HFF-Myc (cell line): Measurements from ENCODE around the gene FHAD1.

Experiments
- DNase-seq: peaks from one replicate; pipeline ENCODE4 v3.0.0-alpha.2; 2011; ENCODE audit warnings: low read depth; ENCODE audit errors: extremely low read depth
- H3K4me3 ChIP-seq: replicated peaks from 2 replicates; pipeline ENCODE4 v1.5.1; 2011; ENCODE audit warnings: low read depth, mild to moderate bottlenecking, control low read depth, low read length
- TF ChIP-seq, protein P1 (sequence below): IDR thresholded peaks from 2 replicates; pipeline ENCODE4 v1.5.1; 2012; ENCODE audit warnings: mild to moderate bottlenecking, low read depth, low read length, control low read depth; ENCODE audit errors: missing control alignments

The FHAD1 gene

DNA sequence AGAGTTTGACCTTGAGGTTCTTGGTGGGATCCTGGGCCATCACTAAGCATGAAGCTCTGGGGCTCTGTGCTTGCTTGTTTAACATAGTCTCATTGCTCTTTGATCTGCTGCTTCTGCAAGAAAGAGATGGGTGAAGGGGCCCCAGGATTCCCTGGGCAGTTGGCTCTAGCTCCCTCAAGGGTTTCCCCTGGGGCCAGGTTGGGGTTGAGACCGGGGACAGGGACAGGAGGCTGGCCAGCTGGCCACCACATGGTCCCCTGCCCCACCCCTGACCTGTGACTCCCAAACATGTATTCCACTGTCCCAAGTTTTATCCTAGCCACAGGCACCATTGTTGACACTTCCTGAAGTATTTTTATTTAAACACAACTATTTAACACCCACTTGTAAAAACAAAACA, 69.5 kb downstream of the FHAD1 start:
- TF ChIP-seq, protein P1, sequence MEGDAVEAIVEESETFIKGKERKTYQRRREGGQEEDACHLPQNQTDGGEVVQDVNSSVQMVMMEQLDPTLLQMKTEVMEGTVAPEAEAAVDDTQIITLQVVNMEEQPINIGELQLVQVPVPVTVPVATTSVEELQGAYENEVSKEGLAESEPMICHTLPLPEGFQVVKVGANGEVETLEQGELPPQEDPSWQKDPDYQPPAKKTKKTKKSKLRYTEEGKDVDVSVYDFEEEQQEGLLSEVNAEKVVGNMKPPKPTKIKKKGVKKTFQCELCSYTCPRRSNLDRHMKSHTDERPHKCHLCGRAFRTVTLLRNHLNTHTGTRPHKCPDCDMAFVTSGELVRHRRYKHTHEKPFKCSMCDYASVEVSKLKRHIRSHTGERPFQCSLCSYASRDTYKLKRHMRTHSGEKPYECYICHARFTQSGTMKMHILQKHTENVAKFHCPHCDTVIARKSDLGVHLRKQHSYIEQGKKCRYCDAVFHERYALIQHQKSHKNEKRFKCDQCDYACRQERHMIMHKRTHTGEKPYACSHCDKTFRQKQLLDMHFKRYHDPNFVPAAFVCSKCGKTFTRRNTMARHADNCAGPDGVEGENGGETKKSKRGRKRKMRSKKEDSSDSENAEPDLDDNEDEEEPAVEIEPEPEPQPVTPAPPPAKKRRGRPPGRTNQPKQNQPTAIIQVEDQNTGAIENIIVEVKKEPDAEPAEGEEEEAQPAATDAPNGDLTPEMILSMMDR: no peak
- H3K4me3 ChIP-seq: no peak overlapping the region
- DNase-seq: no peak

- DNase-seq: no peak
- TF ChIP-seq, protein P1: no peak
- H3K4me3 ChIP-seq: no peak overlapping the region
Measured at GRCh38 chr1:15320267-15320666, 73.2 kb downstream of the FHAD1 start.

- no peak overlapping the region for H3K4me3 ChIP-seq
- TF ChIP-seq, protein P1: no peak
- no peak for DNase-seq
Measured at GRCh38 chr1:15321601-15322000, 74.6 kb downstream of the FHAD1 start.

GRCh38 chr1:15322648-15323350, 75.8 kb downstream of the FHAD1 start:
- no peak for DNase-seq
- no peak overlapping the region for H3K4me3 ChIP-seq
- TF ChIP-seq, protein P1: no peak

DNA sequence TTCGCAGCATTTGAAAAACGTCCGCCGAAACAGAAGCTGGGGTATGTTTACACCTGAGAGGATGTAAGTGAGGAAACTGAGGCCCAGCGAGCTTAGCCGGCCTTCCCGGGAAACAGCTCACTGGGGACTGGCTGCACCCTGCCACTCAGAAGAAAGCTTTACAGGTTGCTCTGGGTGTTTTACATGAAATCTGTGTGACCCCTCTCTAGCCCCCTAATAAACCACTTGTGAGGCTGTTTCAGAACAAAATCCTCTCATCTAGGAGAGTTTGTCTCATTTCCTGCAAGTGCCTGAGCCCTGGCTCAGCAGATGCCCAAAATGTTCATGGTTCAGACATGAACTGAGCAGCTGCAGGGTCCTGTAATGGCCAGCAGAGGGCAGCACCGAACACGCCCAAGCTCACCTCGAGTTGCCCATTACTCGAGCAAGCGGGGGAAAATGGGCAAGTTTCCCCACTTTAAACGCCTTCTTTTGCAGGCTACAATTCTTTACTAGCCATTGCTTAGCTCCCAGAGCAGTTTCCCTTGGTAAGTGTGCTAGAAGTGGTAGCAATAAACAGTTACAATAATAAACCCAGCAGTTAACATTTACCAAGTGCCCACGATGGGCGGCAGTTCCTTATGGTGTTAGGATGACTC, 76.4 kb downstream of the FHAD1 start:
- DNase-seq: peak; percentile 67
- TF ChIP-seq, protein P1: peak; percentile 97
- H3K4me3 ChIP-seq: no peak overlapping the region

GRCh38 chr1:15323989-15324868, 77.2 kb downstream of the FHAD1 start:
- TF ChIP-seq, protein P1: no peak
- H3K4me3 ChIP-seq: no peak overlapping the region
- DNase-seq: no peak
